NCI-H187 (cell line): Measurements from ENCODE around the gene ANGPTL1.

Experiments used
- DNase-seq, 2 experiments: peaks; one replicate each; lab custom pipeline; 2025; lab: John Stamatoyannopoulos, UW

Gene ANGPTL1

GRCh38 chr1:178870944-178871343 is at the start of gene ANGPTL1:
TSS of gene ANGPTL1 (minus strand) at chr1:178871077. CDS start at chr1:178865776, 5,301 bp downstream.
- DNase-seq, result no peak

GRCh38 chr1:178919581-178919980 is 48.7 kb upstream of the ANGPTL1 start:
- DNase-seq, result no peak

GRCh38 chr1:178918955-178919354 is 48.1 kb upstream of the ANGPTL1 start:
- DNase-seq, result no peak

- DNase-seq, result no peak
These were observed 47.4 kb upstream of the ANGPTL1 start for GRCh38 chr1:178918308-178918707.

GRCh38 chr1:178916448-178917174 is 45.7 kb upstream of the ANGPTL1 start:
- DNase-seq, result no peak

GRCh38 chr1:178912597-178912996 is 41.7 kb upstream of the ANGPTL1 start:
- no peak for DNase-seq

GRCh38 chr1:178910023-178910422 is 39.1 kb upstream of the ANGPTL1 start:
- no peak for DNase-seq

GRCh38 chr1:178908358-178908757 is 37.5 kb upstream of the ANGPTL1 start:
- DNase-seq, result no peak

GRCh38 chr1:178901482-178902125 is 30.7 kb upstream of the ANGPTL1 start:
- no peak for DNase-seq

GRCh38 chr1:178899402-178899801 is 28.5 kb upstream of the ANGPTL1 start:
- DNase-seq, result no peak

- DNase-seq, result no peak
These were observed 27.5 kb upstream of the ANGPTL1 start for GRCh38 chr1:178898401-178898800.

- no peak for DNase-seq
These were observed 25.1 kb upstream of the ANGPTL1 start for GRCh38 chr1:178895928-178896327.

- no peak for DNase-seq
These were observed 15.7 kb upstream of the ANGPTL1 start for GRCh38 chr1:178886551-178886950.

GRCh38 chr1:178885869-178886268 is 15.0 kb upstream of the ANGPTL1 start:
- no peak for DNase-seq

- DNase-seq, result no peak
These were observed 11.1 kb upstream of the ANGPTL1 start for GRCh38 chr1:178881950-178882349.

GRCh38 chr1:178877896-178878295 is 7.0 kb upstream of the ANGPTL1 start:
- no peak for DNase-seq

GRCh38 chr1:178875936-178876335 is 5.1 kb upstream of the ANGPTL1 start:
- no peak for DNase-seq

GRCh38 chr1:178874966-178875365 is 4.1 kb upstream of the ANGPTL1 start:
- no peak for DNase-seq

- no peak for DNase-seq
These were observed 859 bp upstream of the ANGPTL1 start for GRCh38 chr1:178871551-178872320.

GRCh38 chr1:178870221-178870620 is 656 bp downstream of the ANGPTL1 start:
- DNase-seq, result no peak

GRCh38 chr1:178869119-178869697 is 1.7 kb downstream of the ANGPTL1 start:
- DNase-seq, result no peak

- DNase-seq, result no peak
These were observed 2.2 kb downstream of the ANGPTL1 start for GRCh38 chr1:178868706-178869105.

GRCh38 chr1:178867670-178868069 is 3.2 kb downstream of the ANGPTL1 start:
- DNase-seq, result no peak
